HepG2 (cell line): Measurements from ENCODE around the gene FBLIM1. TPM values are rescaled to one million over a fixed set of nuclear protein-coding genes. Genes with fewer than 3 reads are reported as not detected.
A peak's percentile ranks its signal among the peaks of the same experiment; 100 is the strongest.

ENCODE experiments used
- CREM ChIP-seq, 2 experiments: sonication (generic) in 1 of 2; formaldehyde crosslinking in 1 of 2; IDR thresholded peaks; 2 replicates each; pipeline versions ENCODE4 v1.4.0 to v1.6.1; 2016 to 2020; ENCODE audit warnings: antibody characterized with exemption in 1 of 2, mild to moderate bottlenecking in 1 of 2, missing genetic modification reagents in 1 of 2
- FOXO1 ChIP-seq: sonication (generic); formaldehyde crosslinking; IDR thresholded peaks from 2 replicates; pipeline ENCODE4 v1.4.0; 2020; ENCODE audit warnings: missing genetic modification reagents
- HIVEP1 ChIP-seq: sonication (generic); formaldehyde crosslinking; IDR thresholded peaks from 2 replicates; pipeline ENCODE4 v1.4.0; 2020; ENCODE audit warnings: mild to moderate bottlenecking, missing genetic modification reagents
- IKZF5 ChIP-seq: IDR thresholded peaks from 2 replicates; pipeline ENCODE4 v1.6.1; 2018; ENCODE audit warnings: missing genetic modification reagents, mild to moderate bottlenecking, missing compliant biosample characterization
- LCORL ChIP-seq, 2 experiments: fragments of 450-650 bp in 1 of 2; sonication (generic) in 1 of 2; formaldehyde crosslinking in 1 of 2; IDR thresholded peaks; 2 replicates each; pipeline versions ENCODE4 v1.5.0 to v1.6.1; 2017 to 2020; ENCODE audit warnings: antibody characterized with exemption in 1 of 2, missing genetic modification reagents in 1 of 2
- MED1 ChIP-seq: sonication (generic); formaldehyde crosslinking; IDR thresholded peaks from 2 replicates; pipeline ENCODE4 v1.4.0; 2020; ENCODE audit warnings: missing genetic modification reagents
- MTERF4 ChIP-seq: sonication (generic); formaldehyde crosslinking; IDR thresholded peaks from 2 replicates; pipeline ENCODE4 v1.8.0; 2023; ENCODE audit warnings: mild to moderate bottlenecking, missing genetic modification reagents
- NR1H2 ChIP-seq: sonication (generic); formaldehyde crosslinking; IDR thresholded peaks from 2 replicates; pipeline ENCODE4 v1.8.1; 2022; ENCODE audit warnings: low read depth, missing genetic modification reagents, borderline replicate concordance
- NR2C2 ChIP-seq: sonication (generic); formaldehyde crosslinking; IDR thresholded peaks from 2 replicates; pipeline ENCODE4 v1.4.0; 2020; ENCODE audit warnings: missing genetic modification reagents, mild to moderate bottlenecking, moderate library complexity, borderline replicate concordance
- NR2F6 ChIP-seq, 2 experiments: IDR thresholded peaks; 2 replicates each; pipeline ENCODE4 v1.6.1; 2016; ENCODE audit warnings: antibody characterized with exemption in 1 of 2, mild to moderate bottlenecking in 1 of 2
- POLR2AphosphoS5 ChIP-seq: IDR thresholded peaks from 2 replicates; pipeline ENCODE4 v1.6.1; 2012; ENCODE audit warnings: low read depth, low read length
- SRY ChIP-seq: sonication (generic); formaldehyde crosslinking; IDR thresholded peaks from 2 replicates; pipeline ENCODE4 v1.8.0; 2022; ENCODE audit warnings: mild to moderate bottlenecking, missing genetic modification reagents
- TCF12 ChIP-seq, 2 experiments: fragments of 450-650 bp in 1 of 2; sonication (generic) in 1 of 2; formaldehyde crosslinking in 1 of 2; IDR thresholded peaks; 2 replicates each; pipeline versions ENCODE4 v1.6.1 to v1.8.0; 2017 to 2022; ENCODE audit warnings: antibody characterized with exemption in 1 of 2, mild to moderate bottlenecking in 1 of 2, missing genetic modification reagents in 1 of 2, moderate library complexity in 1 of 2
- ZFP82 ChIP-seq: sonication (generic); formaldehyde crosslinking; IDR thresholded peaks from 2 replicates; pipeline ENCODE4 v1.5.1; 2020; ENCODE audit warnings: mild to moderate bottlenecking, missing genetic modification reagents, borderline replicate concordance
- ZGPAT ChIP-seq: IDR thresholded peaks from 2 replicates; pipeline ENCODE4 v1.6.1; 2016; ENCODE audit warnings: mild to moderate bottlenecking
- ZNF160 ChIP-seq: sonication (generic); formaldehyde crosslinking; IDR thresholded peaks from 2 replicates; pipeline ENCODE4 v1.8.0; 2022; ENCODE audit warnings: mild to moderate bottlenecking, inconsistent platforms, missing genetic modification reagents
- ZNF496 ChIP-seq: sonication (generic); formaldehyde crosslinking; IDR thresholded peaks from 2 replicates; pipeline ENCODE4 v1.8.1; 2023; ENCODE audit warnings: mild to moderate bottlenecking, moderate library complexity, missing genetic modification reagents; ENCODE audit not compliant: insufficient replicate concordance
- ZNF501 ChIP-seq: sonication (generic); formaldehyde crosslinking; IDR thresholded peaks from 2 replicates; pipeline ENCODE4 v1.5.1; 2020; ENCODE audit warnings: mild to moderate bottlenecking, moderate library complexity, missing genetic modification reagents
- ZNF567 ChIP-seq: sonication (generic); formaldehyde crosslinking; IDR thresholded peaks from 2 replicates; pipeline ENCODE4 v1.8.1; 2023; ENCODE audit warnings: mild to moderate bottlenecking, missing genetic modification reagents, borderline replicate concordance
- ZNF607 ChIP-seq: sonication (generic); formaldehyde crosslinking; IDR thresholded peaks from 2 replicates; pipeline ENCODE4 v1.5.1; 2020; ENCODE audit warnings: missing genetic modification reagents, mild to moderate bottlenecking, borderline replicate concordance
- ZNF614 ChIP-seq: IDR thresholded peaks from 2 replicates; pipeline ENCODE4 v1.6.1; 2018; ENCODE audit warnings: missing biosample characterization, missing genetic modification reagents, inconsistent platforms, borderline replicate concordance
- ZNF772 ChIP-seq: sonication (generic); formaldehyde crosslinking; IDR thresholded peaks from 2 replicates; pipeline ENCODE4 v1.5.0; 2020; ENCODE audit warnings: mild to moderate bottlenecking, missing genetic modification reagents
- ZSCAN25 ChIP-seq: sonication (generic); formaldehyde crosslinking; IDR thresholded peaks from 2 replicates; pipeline ENCODE4 v1.8.0; 2022; ENCODE audit warnings: mild to moderate bottlenecking, missing genetic modification reagents
- polyA plus RNA-seq, 8 experiments: library from polyadenylated mRNA; depleted of rRNA in 3 of 8; stranded (reverse) in 7 of 8; unstranded in 1 of 8; fragments of >200 nt; fragmentation: Illumina TruSeq in 4 of 8; extraction: Trizol in 4 of 8; gene quantifications; 2 replicates each; pipeline versions ENCODE4 v1.2.1 to v1.2.3, GENCODE V29; 2011 to 2016; ENCODE audit warnings: low read depth in 4 of 8, missing spikeins in 1 of 8, mixed read lengths in 1 of 8; ENCODE audit not compliant: insufficient read depth in 1 of 8
- total RNA-seq, 5 experiments: library from RNA; depleted of rRNA; stranded (reverse); fragments of >200 nt; fragmentation: Illumina TruSeq; extraction: Trizol; gene quantifications; 2 replicates each; pipeline ENCODE4 v1.2.3, GENCODE V29; 2016; ENCODE audit warnings: low read depth in 1 of 5
- TF ChIP-seq, protein P1 (sequence below): IDR thresholded peaks from 2 replicates; pipeline ENCODE4 v1.6.1; 2012; ENCODE audit warnings: inconsistent platforms
- TF ChIP-seq, protein P2 (sequence below): sonication (generic); formaldehyde crosslinking; IDR thresholded peaks from 2 replicates; pipeline ENCODE4 v1.4.0; 2020; ENCODE audit warnings: mild to moderate bottlenecking, missing genetic modification reagents

Gene FBLIM1
- total and polyA plus RNA-seq, 2 of the 13 experiments (the other 11 are each of a cell fraction or from before 2014, with no cell fraction given), result 10.6 to 23.0 TPM

GRCh38 chr1:15802234-15802965, 43.8 kb downstream of the FBLIM1 start (continued):
- TF ChIP-seq, protein P1, sequence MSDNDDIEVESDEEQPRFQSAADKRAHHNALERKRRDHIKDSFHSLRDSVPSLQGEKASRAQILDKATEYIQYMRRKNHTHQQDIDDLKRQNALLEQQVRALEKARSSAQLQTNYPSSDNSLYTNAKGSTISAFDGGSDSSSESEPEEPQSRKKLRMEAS, result peak; percentile 50
- TF ChIP-seq ZFP82 (CRISPR knock-in tag), result 0 out of 2 replicates have a peak, but pooled peaks have one; percentile 9
- no peak for TF ChIP-seq ZNF496 (CRISPR knock-in tag)
- TF ChIP-seq NR2F6 (IDR thresholded peaks at IDR 0.05), result no peak; the same call in none of the 2 replicates
- TF ChIP-seq NR2F6 (CRISPR knock-in tag; IDR thresholded peaks at IDR 0.05), result peak; percentile 60; the same call in 1 of the 2 replicates
- TF ChIP-seq MED1 (CRISPR knock-in tag), result peak; percentile 93
- no peak for TF ChIP-seq HIVEP1 (CRISPR knock-in tag)
- TF ChIP-seq NR2C2, result no peak
- TF ChIP-seq MTERF4, result 0 out of 2 replicates have a peak, but pooled peaks have one; percentile 37
- no peak for TF ChIP-seq ZSCAN25 (CRISPR knock-in tag)
- TF ChIP-seq ZNF614 (CRISPR knock-in tag), result 0 out of 2 replicates have a peak, but pooled peaks have one; percentile 21
- TF ChIP-seq ZNF772, result no peak
- TF ChIP-seq, protein P2, sequence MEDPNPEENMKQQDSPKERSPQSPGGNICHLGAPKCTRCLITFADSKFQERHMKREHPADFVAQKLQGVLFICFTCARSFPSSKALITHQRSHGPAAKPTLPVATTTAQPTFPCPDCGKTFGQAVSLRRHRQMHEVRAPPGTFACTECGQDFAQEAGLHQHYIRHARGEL (CRISPR knock-in tag), result no peak
- TF ChIP-seq NR1H2 (CRISPR knock-in tag), result no peak
- no peak for TF ChIP-seq SRY (CRISPR knock-in tag)
- no peak for TF ChIP-seq TCF12 (IDR thresholded peaks at IDR 0.05)
- peak; percentile 91 for TF ChIP-seq TCF12 (CRISPR knock-in tag; IDR thresholded peaks at IDR 0.05)
- peak; percentile 65; the same call in 1 of the 2 replicates for TF ChIP-seq IKZF5 (CRISPR knock-in tag)
- TF ChIP-seq ZNF567 (CRISPR knock-in tag), result no peak
- TF ChIP-seq ZNF607 (CRISPR knock-in tag), result peak; percentile 81; the same call in 1 of the 2 replicates
- TF ChIP-seq ZNF160 (CRISPR knock-in tag), result peak; percentile 35; the same call in 1 of the 2 replicates
- peak; percentile 59 for TF ChIP-seq ZNF501 (CRISPR knock-in tag)
- TF ChIP-seq CREM (IDR thresholded peaks at IDR 0.05), result peak; percentile 59; the same call in 1 of the 2 replicates
- no peak for TF ChIP-seq CREM (CRISPR knock-in tag; IDR thresholded peaks at IDR 0.05)
- peak; percentile 66; the same call in 1 of the 2 replicates for TF ChIP-seq POLR2AphosphoS5
- no peak for TF ChIP-seq LCORL (IDR thresholded peaks at IDR 0.05)
- peak; percentile 39; the same call in 1 of the 2 replicates for TF ChIP-seq LCORL (CRISPR knock-in tag; IDR thresholded peaks at IDR 0.05)
- TF ChIP-seq ZGPAT (CRISPR knock-in tag), result no peak
- TF ChIP-seq FOXO1 (CRISPR knock-in tag), result peak; percentile 53; the same call in 1 of the 2 replicates
